ENCODE data around the gene PRPF6.

DNA sequence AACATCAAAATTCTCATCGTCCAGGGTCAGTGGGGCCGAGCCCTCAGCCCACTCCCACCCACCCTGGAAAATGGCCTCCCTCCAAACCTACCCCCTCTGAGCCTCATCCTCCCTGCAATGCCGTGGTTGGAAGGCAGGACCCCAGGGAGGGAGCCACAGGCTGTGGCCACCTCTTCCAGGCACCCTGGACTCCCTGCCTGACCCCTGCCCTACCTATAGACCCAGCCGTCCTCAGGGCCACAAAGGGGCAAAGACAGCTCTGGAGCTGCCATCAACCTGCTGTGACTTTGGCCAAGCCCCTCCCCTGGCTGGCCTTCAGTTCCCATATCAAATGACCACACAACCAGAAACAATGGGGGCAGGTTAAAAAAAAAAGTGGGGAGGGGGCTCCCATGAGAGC is 22.5 kb upstream of the PRPF6 start:
- TF ChIP-seq POLR2A (IDR thresholded peaks at IDR 0.05; ENCODE audit: low read depth, low read length) (no peak), POLR2AphosphoS5 (IDR thresholded peaks at IDR 0.05; ENCODE audit: low read depth, low read length) (no peak)
